K562 (cell line): ENCODE measurements around the gene NCF2. TPM values are rescaled to one million over a fixed set of nuclear protein-coding genes. Genes with fewer than 3 reads are reported as not detected.

Experiments
- BRF1 ChIP-seq: IDR thresholded peaks from 3 replicates; pipeline ENCODE4 v1.6.1; 2011; ENCODE audit warnings: borderline replicate concordance, mild to moderate bottlenecking; ENCODE audit not compliant: insufficient read length; ENCODE audit errors: extremely low read depth
- CTBP1 ChIP-seq: fragments of 450-650 bp; IDR thresholded peaks from 2 replicates; pipeline ENCODE4 v1.6.1; 2016; ENCODE audit warnings: borderline replicate concordance
- ETV1 ChIP-seq: fragments of 450-650 bp; conservative IDR thresholded peaks from 2 replicates; pipeline ENCODE4 v1.6.1; 2016; ENCODE audit warnings: missing genetic modification characterization, control low read depth, low read depth, missing compliant biosample characterization
- HNRNPL ChIP-seq: fragments of 200-400 bp; formaldehyde crosslinking; IDR thresholded peaks from 2 replicates; pipeline ENCODE4 v1.6.1; 2017; ENCODE audit warnings: low read depth, mild to moderate bottlenecking, low read length
- KAT7 ChIP-seq: sonication (generic); formaldehyde crosslinking; IDR thresholded peaks from 2 replicates; pipeline ENCODE4 v1.8.0; 2022; ENCODE audit warnings: missing genetic modification reagents, mild to moderate bottlenecking, borderline replicate concordance
- KAT8 ChIP-seq: fragments of 450-650 bp; IDR thresholded peaks from 2 replicates; pipeline ENCODE4 v1.6.1; 2016; ENCODE audit warnings: low read depth, mild to moderate bottlenecking
- KDM5B ChIP-seq: fragments of 200-600 bp; sonication (generic); IDR thresholded peaks from 2 replicates; pipeline ENCODE4 v1.6.1; 2012; ENCODE audit warnings: low read depth, mild to moderate bottlenecking, moderate library complexity, low read length, control low read depth, inconsistent platforms; ENCODE audit not compliant: insufficient replicate concordance
- KLF16 ChIP-seq: IDR thresholded peaks from 2 replicates; pipeline ENCODE4 v1.6.1; 2016; ENCODE audit warnings: antibody characterized with exemption
- MNT ChIP-seq, 2 experiments: fragments of 450-650 bp; conservative IDR thresholded peaks; 2 replicates each; pipeline ENCODE4 v1.6.1; 2017; ENCODE audit warnings: mild to moderate bottlenecking in 2 of 2, moderate library complexity in 2 of 2
- MTA1 ChIP-seq: fragments of 450-650 bp; IDR thresholded peaks from 2 replicates; pipeline ENCODE4 v1.6.1; 2017; ENCODE audit warnings: borderline replicate concordance
- PHF8 ChIP-seq: fragments of 200-600 bp; sonication (generic); IDR thresholded peaks from 2 replicates; pipeline ENCODE4 v1.6.1; 2012; ENCODE audit warnings: mixed run types, mild to moderate bottlenecking, inconsistent platforms, low read length, moderate library complexity, borderline replicate concordance
- POLR3A ChIP-seq: IDR thresholded peaks from 2 replicates; pipeline ENCODE4 v1.6.1; 2011; ENCODE audit warnings: borderline replicate concordance, mild to moderate bottlenecking, moderate library complexity; ENCODE audit not compliant: insufficient read length, insufficient read depth; ENCODE audit errors: extremely low read depth
- PRPF4 ChIP-seq: fragments of 200-400 bp; formaldehyde crosslinking; IDR thresholded peaks from one replicate; pipeline ENCODE4 v1.6.1; 2017; ENCODE audit warnings: low read length, low read depth, mild to moderate bottlenecking; ENCODE audit not compliant: insufficient read depth, poor library complexity, severe bottlenecking
- SETDB1 ChIP-seq: IDR thresholded peaks from one replicate; pipeline ENCODE4 v1.6.1; 2012; ENCODE audit warnings: low read length, control low read depth, inconsistent platforms
- SFPQ ChIP-seq: fragments of 200-400 bp; formaldehyde crosslinking; IDR thresholded peaks from 2 replicates; pipeline ENCODE4 v1.6.1; 2017; ENCODE audit warnings: mild to moderate bottlenecking, low read depth, low read length, moderate library complexity
- SMAD1 ChIP-seq: fragments of 150-350 bp; IDR thresholded peaks from 2 replicates; pipeline ENCODE4 v1.6.1; 2014; ENCODE audit warnings: low read length, low read depth; ENCODE audit not compliant: partially characterized antibody
- SMAD2 ChIP-seq: fragments of 150-350 bp; IDR thresholded peaks from 2 replicates; pipeline ENCODE4 v1.6.1; 2014; ENCODE audit warnings: low read depth, mild to moderate bottlenecking, low read length
- SNRNP70 ChIP-seq: fragments of 200-400 bp; formaldehyde crosslinking; optimal IDR thresholded peaks from 2 replicates; pipeline ENCODE3; 2017; ENCODE audit warnings: low read depth, low read length
- TRIM25 ChIP-seq: fragments of 450-650 bp; IDR thresholded peaks from 2 replicates; pipeline ENCODE4 v1.7.0; 2016; ENCODE audit warnings: borderline replicate concordance
- TRIM28 ChIP-seq: fragments of 450-650 bp; IDR thresholded peaks from 2 replicates; pipeline ENCODE4 v1.6.1; 2017
- ZC3H11A ChIP-seq: IDR thresholded peaks from 2 replicates; pipeline ENCODE4 v1.6.1; 2012; ENCODE audit warnings: low read depth, low read length, improper control_type of control experiment
- ZNF699 ChIP-seq: fragments of 250-450 bp; sonication (Bioruptor Pico); IDR thresholded peaks from 2 replicates; pipeline ENCODE4 v1.8.0; 2021; ENCODE audit warnings: mild to moderate bottlenecking, moderate library complexity; ENCODE audit not compliant: insufficient replicate concordance
- ZNF780A ChIP-seq: fragments of 250-450 bp; sonication (Bioruptor Pico); IDR thresholded peaks from 2 replicates; pipeline ENCODE4 v1.5.0; 2021; ENCODE audit warnings: mild to moderate bottlenecking
- polyA plus RNA-seq, 8 experiments: library from polyadenylated mRNA; depleted of rRNA in 4 of 8; stranded (reverse) in 5 of 8; unstranded in 3 of 8; fragments of >200 nt; fragmentation: Nextera tagmentation in 2 of 8; fragmentation: Illumina TruSeq in 1 of 8; extraction: Ambion mirVana in 2 of 8; extraction: Trizol in 1 of 8; gene quantifications; 2 replicates each; pipeline versions ENCODE4 v1.2.1 to v1.2.3, GENCODE V29; 2011 to 2014; ENCODE audit warnings: inconsistent platforms in 1 of 8, missing spikeins in 1 of 8
- total RNA-seq, 7 experiments: library from RNA; depleted of rRNA in 6 of 7; stranded (reverse); fragments of >200 nt in 6 of 7; fragmentation: Illumina TruSeq in 2 of 7; extraction: Trizol in 2 of 7; gene quantifications; 2 replicates each; pipeline versions ENCODE4 v1.2.1 to v1.2.3, GENCODE V29; 2011 to 2021; ENCODE audit warnings: low replicate concordance in 1 of 7
- TF ChIP-seq, protein P1 (sequence below): fragments of 250-450 bp; sonication (Bioruptor Pico); IDR thresholded peaks from 2 replicates; pipeline ENCODE4 v1.5.0; 2021

Gene NCF2
- total and polyA plus RNA-seq, 9 of the 15 experiments (the other 6 are each of a cell fraction or from before 2014, with no cell fraction given) = 0.07 to 0.54 (median 0.16) TPM; not detected in 3

- TF ChIP-seq TRIM25 = no peak
- TF ChIP-seq TRIM28 = no peak
- no peak for TF ChIP-seq PHF8
- no peak for TF ChIP-seq SMAD2
- TF ChIP-seq SETDB1 = no peak
- no peak for TF ChIP-seq ZNF699
- no peak for TF ChIP-seq ZNF780A (CRISPR knock-in tag)
- TF ChIP-seq SFPQ = no peak
- no peak for TF ChIP-seq HNRNPL
- no peak for TF ChIP-seq KAT8
- TF ChIP-seq ETV1 (tag) = no peak
- TF ChIP-seq BRF1 = no peak
- peak; percentile 47; the same call in 1 of the 2 replicates for TF ChIP-seq MTA1
- no peak for TF ChIP-seq ZC3H11A
- peak; percentile 68; the same call in 1 of the 2 replicates for TF ChIP-seq KLF16
- TF ChIP-seq PRPF4 = no peak
- no peak for TF ChIP-seq KDM5B
- TF ChIP-seq, protein P1, sequence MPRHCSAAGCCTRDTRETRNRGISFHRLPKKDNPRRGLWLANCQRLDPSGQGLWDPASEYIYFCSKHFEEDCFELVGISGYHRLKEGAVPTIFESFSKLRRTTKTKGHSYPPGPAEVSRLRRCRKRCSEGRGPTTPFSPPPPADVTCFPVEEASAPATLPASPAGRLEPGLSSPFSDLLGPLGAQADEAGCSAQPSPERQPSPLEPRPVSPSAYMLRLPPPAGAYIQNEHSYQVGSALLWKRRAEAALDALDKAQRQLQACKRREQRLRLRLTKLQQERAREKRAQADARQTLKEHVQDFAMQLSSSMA (CRISPR knock-in tag) = no peak
- TF ChIP-seq SNRNP70 = no peak
- peak; percentile 95 for TF ChIP-seq CTBP1
- TF ChIP-seq MNT (conservative IDR thresholded peaks at IDR 0.05) = no peak
- no peak for TF ChIP-seq POLR3A
- no peak for TF ChIP-seq KAT7 (CRISPR knock-in tag)
- no peak for TF ChIP-seq SMAD1
Observed at GRCh38 chr1:183567584-183567983, 22.7 kb downstream of the NCF2 start (continued).
